K562 (cell line): Measurements from ENCODE around the gene QKI. TPM values are rescaled to one million over a fixed set of nuclear protein-coding genes. Genes with fewer than 3 reads are reported as not detected.

Experiments
- ATAC-seq: fragments of 200-7000 bp; cut with Tn5 transposase; 3 replicates; pipeline ENCODE4 v1.9.1; 2020; ENCODE audit warnings: moderate library complexity
- BruUV-seq: library from RNA; stranded (reverse); fragments of 400-500 nt; replicated peaks from 2 replicates; lab custom pipeline; 2021; lab: Mats Ljungman, UMichigan
- CTCF ChIA-PET: fragments of 300-600 bp; formaldehyde crosslinking; extraction: SDS; loops from one replicate; lab custom pipeline; 2021; ENCODE audit warnings: low intra/inter-chr PET ratio; lab: Yijun Ruan, JAX
- POLR2A ChIA-PET: fragments of 300-600, 350-650 bp; sonication (Branson Sonifier 250); formaldehyde crosslinking; extraction: SDS; loops from one replicate; lab custom pipeline; 2021; ENCODE audit warnings: antibody characterized with exemption, inconsistent platforms; lab: Yijun Ruan, JAX
- DNase-seq, 4 experiments: peaks; one replicate each; pipeline versions ENCODE4 v3.0.0 to v3.0.0-alpha.2; 2011 to 2018; ENCODE audit warnings: low spot score in 3 of 4, mixed read lengths in 3 of 4; ENCODE audit errors: extremely low read depth in 1 of 4
- FAIRE-seq: peaks from 2 replicates; lab custom pipeline; 2011; peaks lifted over from hg19 to GRCh38; lab: Jason Lieb, UNC
- H2AFZ ChIP-seq: 2 replicates; pipeline ENCODE4 v1.6.0; 2011; ENCODE audit warnings: low read depth, low read length, control low read depth, inconsistent platforms
- H3K27ac ChIP-seq: fragments of 200-600 bp; 3 replicates; pipeline ENCODE4 v1.8.0; 2011; ENCODE audit warnings: low read depth, mild to moderate bottlenecking, control low read depth, inconsistent platforms, low read length, moderate library complexity, mixed read lengths; ENCODE audit errors: extremely low read depth
- H3K27me3 ChIP-seq, 2 experiments: fragments of 300-600 bp in 1 of 2; 2 replicates in 1 of 2; 3 replicates in 1 of 2; pipeline versions ENCODE4 v1.6.0 to v1.8.0; 2011; ENCODE audit warnings: inconsistent platforms in 2 of 2, low read length in 2 of 2, mild to moderate bottlenecking in 1 of 2, mixed read lengths in 1 of 2, moderate library complexity in 1 of 2; ENCODE audit not compliant: control insufficient read depth in 2 of 2, insufficient read depth in 2 of 2
- H3K36me3 ChIP-seq: fragments of 300-600 bp; 3 replicates; pipeline ENCODE4 v1.8.0; 2011; ENCODE audit warnings: mild to moderate bottlenecking, low read length, inconsistent platforms; ENCODE audit not compliant: control insufficient read depth, insufficient read depth
- H3K4me1 ChIP-seq, 2 experiments: fragments of 200-600 bp in 1 of 2; replicated peaks in 1 of 2; 2 replicates in 1 of 2; 3 replicates in 1 of 2; pipeline versions ENCODE4 v1.5.1 to v1.8.0; 2011; ENCODE audit warnings: inconsistent platforms in 2 of 2, low read length in 2 of 2, mild to moderate bottlenecking in 1 of 2, mixed read lengths in 1 of 2, moderate library complexity in 1 of 2; ENCODE audit not compliant: control insufficient read depth in 2 of 2, insufficient read depth in 2 of 2
- H3K4me2 ChIP-seq: 2 replicates; pipeline ENCODE4 v1.6.1; 2011; ENCODE audit warnings: low read length, control low read depth, inconsistent platforms, mixed read lengths; ENCODE audit not compliant: insufficient read depth
- H3K4me3 ChIP-seq: fragments of 200-600 bp; sonication (generic), shearing (Covaris generic); 2 replicates; pipeline ENCODE4 v1.5.1; 2016; ENCODE audit warnings: control low read depth, inconsistent platforms
- H3K79me2 ChIP-seq: fragments of 200-600 bp; 3 replicates; pipeline ENCODE4 v1.8.0; 2011; ENCODE audit warnings: low read length, inconsistent platforms; ENCODE audit not compliant: control insufficient read depth, insufficient read depth
- H3K9ac ChIP-seq, 2 experiments: 2 replicates each; pipeline versions ENCODE4 v1.6.0 to v1.6.1; 2011; ENCODE audit warnings: low read depth in 2 of 2, low read length in 2 of 2, control low read depth in 1 of 2, inconsistent platforms in 1 of 2, mild to moderate bottlenecking in 1 of 2, mixed read lengths in 1 of 2; ENCODE audit not compliant: insufficient read depth in 1 of 2
- H3K9me1 ChIP-seq: one replicate; pipeline ENCODE4 v1.6.0; 2011; ENCODE audit warnings: inconsistent platforms, mild to moderate bottlenecking, low read length, moderate library complexity; ENCODE audit not compliant: control insufficient read depth, insufficient read depth
- H3K9me3 ChIP-seq: replicated peaks from 2 replicates; pipeline ENCODE4 v1.5.1; 2011; ENCODE audit warnings: low read depth, low read length, inconsistent platforms; ENCODE audit not compliant: control insufficient read depth, insufficient read depth
- H4K20me1 ChIP-seq: replicated peaks from 2 replicates; pipeline ENCODE4 v1.6.1; 2011; ENCODE audit warnings: low read length, inconsistent platforms, mixed read lengths; ENCODE audit not compliant: control insufficient read depth, insufficient read depth
- ATF3 ChIP-seq, 2 experiments: fragments of 450-650 bp in 1 of 2; sonication (generic) in 1 of 2; formaldehyde crosslinking in 1 of 2; IDR thresholded peaks in 1 of 2; conservative IDR thresholded peaks in 1 of 2; 2 replicates each; pipeline versions ENCODE4 v1.6.1 to v1.8.1; 2016 to 2023; ENCODE audit warnings: mild to moderate bottlenecking in 2 of 2, moderate library complexity in 2 of 2, inconsistent platforms in 1 of 2, missing genetic modification reagents in 1 of 2
- GABPA ChIP-seq: fragments of 200-800 bp; sonication (Bioruptor generic); conservative IDR thresholded peaks from 2 replicates; pipeline ENCODE4 v1.6.1; 2016; ENCODE audit warnings: low read depth, missing genetic modification characterization, missing compliant biosample characterization
- NEUROD1 ChIP-seq: fragments of 150-350 bp; IDR thresholded peaks from 2 replicates; pipeline ENCODE4 v1.6.1; 2014; ENCODE audit warnings: borderline replicate concordance, low read length, low read depth; ENCODE audit not compliant: partially characterized antibody
- PATZ1 ChIP-seq: fragments of 250-450 bp; sonication (Bioruptor Pico); IDR thresholded peaks from 2 replicates; pipeline ENCODE4 v1.5.0; 2020; ENCODE audit warnings: mild to moderate bottlenecking, borderline replicate concordance
- PRPF4 ChIP-seq: fragments of 200-400 bp; formaldehyde crosslinking; IDR thresholded peaks from one replicate; pipeline ENCODE4 v1.6.1; 2017; ENCODE audit warnings: low read length, low read depth, mild to moderate bottlenecking; ENCODE audit not compliant: insufficient read depth, poor library complexity, severe bottlenecking
- XRCC3 ChIP-seq: fragments of 450-650 bp; IDR thresholded peaks from 2 replicates; pipeline ENCODE4 v1.6.1; 2017; ENCODE audit warnings: mild to moderate bottlenecking, moderate library complexity
- WGBS: fragments of 100-300 bp; shearing (Covaris generic); methylation state at CpG from one replicate; pipeline ENCODE4 v1.1.6; 2016; ENCODE audit warnings: low coverage, mixed read lengths; ENCODE audit not compliant: insufficient coverage; ENCODE audit errors: missing lambda C conversion rate; 5-methylcytosine and 5-hydroxymethylcytosine counted together
- in situ Hi-C: fragments of 300-500 bp; cut with MboI; formaldehyde crosslinking; loops from 4 replicates; pipeline ENCODE4 v1.15.0; 2018; ENCODE audit warnings: inconsistent platforms, mixed read lengths
- intact Hi-C: fragments of 100-400 bp; cut with micrococcal nuclease; formaldehyde crosslinking; loops from 2 replicates; pipeline ENCODE4 v1.14.2; 2022
- polyA plus RNA-seq, 8 experiments: library from polyadenylated mRNA; depleted of rRNA in 4 of 8; stranded (reverse) in 5 of 8; unstranded in 3 of 8; fragments of >200 nt; fragmentation: Nextera tagmentation in 2 of 8; fragmentation: Illumina TruSeq in 1 of 8; extraction: Ambion mirVana in 2 of 8; extraction: Trizol in 1 of 8; gene quantifications; 2 replicates each; pipeline versions ENCODE4 v1.2.1 to v1.2.3, GENCODE V29; 2011 to 2014; ENCODE audit warnings: inconsistent platforms in 1 of 8, missing spikeins in 1 of 8
- total RNA-seq, 7 experiments: library from RNA; depleted of rRNA in 6 of 7; stranded (reverse); fragments of >200 nt in 6 of 7; fragmentation: Illumina TruSeq in 2 of 7; extraction: Trizol in 2 of 7; gene quantifications; 2 replicates each; pipeline versions ENCODE4 v1.2.1 to v1.2.3, GENCODE V29; 2011 to 2021; ENCODE audit warnings: low replicate concordance in 1 of 7

Gene QKI
- total and polyA plus RNA-seq, 9 of the 15 experiments (the other 6 are each of a cell fraction or from before 2014, with no cell fraction given): 20.4 to 215 (median 123) TPM

GRCh38 chr6:163617549-163617948 is 203.0 kb downstream of the QKI start (continued):
- TF ChIP-seq NEUROD1 (no peak), XRCC3 (no peak), PATZ1 (CRISPR knock-in tag) (no peak)

GRCh38 chr6:163620101-163620500 is 205.6 kb downstream of the QKI start:
- H3K9ac ChIP-seq: no peak overlapping the region
- H3K4me3 ChIP-seq: no peak overlapping the region
- H3K36me3 ChIP-seq: no peaks in the 10 kb centered on the region
- H4K20me1 ChIP-seq: no peaks in the 10 kb centered on the region
- BruUV-seq: no TSS peak
- H3K4me1 ChIP-seq: no peaks in the 10 kb centered on the region
- DNase-seq (no peak), ATAC-seq (no peak), FAIRE-seq (no peak)
- H3K79me2 ChIP-seq: no peaks in the 10 kb centered on the region
- ChIA-PET CTCF (no interaction called here), POLR2A (no interaction called here)
- TF ChIP-seq ATF3 (IDR thresholded peaks at IDR 0.05) (no peak), ATF3 (CRISPR knock-in tag; conservative IDR thresholded peaks at IDR 0.05) (no peak), GABPA (tag) (no peak), PRPF4 (no peak)
- intact Hi-C loops: no loop called here
- H3K9me3 ChIP-seq: no peaks in the 10 kb centered on the region
- H3K27me3 ChIP-seq: no peaks in the 10 kb centered on the region; a peak in 1 of 5 replicates
- in situ Hi-C loops: no loop called here
- no peak overlapping the region for H3K27ac ChIP-seq
- H2AFZ ChIP-seq: no peak overlapping the region
- 30% methylated on average over 5 of the region's 5 CpGs for WGBS
- H3K4me2 ChIP-seq: no peak overlapping the region
- no peaks in the 10 kb centered on the region for H3K9me1 ChIP-seq
